HK-2 (cell line): ENCODE measurements around the gene PNMA8C.

ENCODE experiments used
- DNase-seq: peaks from one replicate; pipeline ENCODE4 v3.0.0-alpha.2; 2018; ENCODE audit not compliant: unreplicated experiment

Gene PNMA8C

DNA sequence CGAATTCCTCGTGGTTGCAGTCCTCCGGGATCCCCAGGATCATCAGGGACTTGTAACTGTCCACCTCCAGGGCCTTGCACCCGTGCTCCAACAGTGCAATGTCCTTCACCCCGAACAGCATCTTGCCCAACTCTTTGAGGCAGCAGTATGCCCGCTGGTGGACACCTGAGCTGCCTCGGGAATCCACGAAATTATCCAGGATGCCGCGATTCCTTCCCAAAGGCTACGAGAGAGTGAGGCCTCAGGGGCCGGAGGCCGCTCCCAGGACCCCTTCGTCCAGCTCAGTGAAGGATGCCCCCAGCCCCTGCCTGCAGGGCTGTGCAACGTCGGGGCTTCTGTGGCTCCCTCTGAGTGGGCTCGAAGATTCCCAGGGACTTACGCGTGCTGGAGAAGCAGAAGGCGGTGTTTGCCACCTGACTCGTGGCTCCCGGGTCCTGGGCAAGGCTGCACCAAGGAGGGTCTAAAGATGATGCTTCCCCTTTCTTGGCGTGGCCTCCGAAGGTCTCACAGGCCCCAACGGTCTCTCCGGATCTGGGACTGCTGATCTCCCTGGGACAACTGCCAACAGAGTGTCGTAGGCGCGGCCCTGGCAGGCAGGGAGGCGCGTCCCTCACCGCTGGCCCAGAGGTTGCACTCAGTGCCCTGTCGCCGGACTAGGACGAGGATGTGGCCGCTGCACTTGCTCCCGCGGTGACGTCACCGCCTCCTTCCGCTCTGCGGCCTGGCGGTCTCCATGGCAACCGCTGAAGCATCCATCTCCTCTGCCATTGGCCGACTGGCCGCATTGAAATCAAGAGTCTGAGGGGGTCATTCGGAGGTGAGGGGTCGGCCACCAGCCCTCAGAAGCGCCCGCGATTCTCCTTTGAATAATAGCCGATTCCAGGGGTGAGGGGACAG lies at the start of gene PNMA8C:
Gene PNMA8C (minus strand): TSS at position 698 of the 897 bp plus-strand sequence. CDS start 577 bp downstream, at position 121.
- peak; percentile 44 for DNase-seq

DNA sequence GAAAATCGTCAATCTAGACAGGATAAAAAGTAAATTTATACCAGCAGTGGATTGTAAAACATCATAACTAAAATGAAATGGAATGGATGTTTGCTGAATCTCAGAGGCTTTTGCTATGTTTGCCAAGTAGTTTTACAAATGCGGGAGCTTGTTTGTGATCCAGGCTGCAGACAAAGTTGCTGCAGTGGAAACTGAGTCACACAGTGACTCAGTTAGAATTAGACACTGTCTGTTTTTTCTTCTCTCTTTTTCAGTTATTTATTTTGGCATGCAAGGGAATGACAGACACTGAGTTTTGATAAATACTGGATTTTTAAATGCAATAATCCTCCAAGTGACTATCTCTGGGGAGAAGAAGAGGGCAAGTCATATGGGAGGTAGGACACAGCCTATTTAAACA lies 47.2 kb upstream of the PNMA8C start:
- DNase-seq: no peak

- DNase-seq: no peak
Observed at GRCh38 chr19:46474211-46474610, 45.5 kb upstream of the PNMA8C start.

GRCh38 chr19:46472592-46472991 lies 43.9 kb upstream of the PNMA8C start:
- no peak for DNase-seq

- no peak for DNase-seq
Observed at GRCh38 chr19:46471811-46472543, 43.2 kb upstream of the PNMA8C start.

DNA sequence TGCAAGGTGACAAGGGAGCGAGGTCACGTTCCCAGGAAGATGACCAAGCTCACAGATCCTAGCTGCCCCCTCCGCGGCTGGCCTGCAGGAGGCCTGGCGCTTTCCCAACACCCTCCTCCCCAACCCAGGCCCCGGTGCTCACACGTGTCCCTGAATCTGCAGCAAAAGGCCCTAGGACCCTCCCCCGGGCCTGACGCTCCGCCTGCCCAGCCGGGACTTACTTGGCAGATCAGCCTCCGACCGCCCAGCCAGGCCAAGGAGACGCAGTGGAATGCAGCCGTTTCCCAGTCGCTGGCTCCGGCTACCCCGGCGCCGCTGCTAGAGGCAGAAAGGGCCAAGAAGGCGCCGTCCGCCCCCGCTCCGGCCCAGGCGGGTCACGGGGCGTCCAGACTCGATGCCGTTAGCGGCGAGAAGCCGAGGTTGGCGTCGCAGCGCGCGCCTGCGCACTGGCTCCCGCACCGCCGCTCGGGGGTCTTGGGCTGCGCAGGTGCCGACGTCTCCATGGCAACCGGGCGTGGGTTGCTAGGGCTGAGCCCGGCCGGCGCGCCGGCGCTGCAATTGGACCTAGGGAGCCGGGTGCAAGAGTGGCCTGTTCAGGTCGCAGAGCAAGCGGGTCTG lies 42.5 kb upstream of the PNMA8C start, which contains the start of gene PNMA8A:
Gene PNMA8A (minus strand): TSS at position 448 of the 618 bp plus-strand sequence. CDS start 528 bp downstream, outside the sequence.
- peak; percentile 66 for DNase-seq

- DNase-seq: no peak
Observed at GRCh38 chr19:46470376-46470775, 41.6 kb upstream of the PNMA8C start.

DNA sequence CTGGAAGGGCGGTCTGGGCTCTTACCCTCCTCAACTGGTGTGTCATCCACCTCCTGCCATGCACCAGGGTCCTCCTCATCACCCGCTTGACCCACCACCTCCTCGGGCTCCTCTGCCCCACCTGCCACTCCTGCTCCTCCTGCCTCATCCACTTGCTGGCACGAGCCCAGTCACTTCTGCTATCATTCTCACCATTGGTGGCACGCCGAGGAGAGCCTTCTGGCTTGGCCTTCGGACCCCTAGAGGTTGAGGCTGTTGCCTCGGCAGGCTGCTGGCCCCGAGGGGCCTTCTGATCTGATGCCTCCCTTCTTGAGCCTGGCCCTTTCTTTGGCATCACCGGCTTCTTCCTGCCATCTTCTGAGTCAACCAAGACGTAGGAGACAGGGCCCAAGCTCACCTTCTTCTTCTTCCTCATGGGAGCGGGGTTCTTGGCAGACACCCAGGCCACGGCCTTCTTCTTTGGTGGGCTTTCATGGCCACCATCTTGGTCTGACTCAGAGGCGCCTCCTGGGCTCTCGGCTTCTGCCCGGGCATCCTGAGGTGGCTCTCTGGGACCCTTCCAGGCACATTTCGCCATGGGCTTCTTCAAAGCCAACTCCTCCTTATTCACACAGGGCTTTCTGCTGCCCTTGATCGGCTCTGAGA lies 40.9 kb upstream of the PNMA8C start:
- DNase-seq: no peak

DNA sequence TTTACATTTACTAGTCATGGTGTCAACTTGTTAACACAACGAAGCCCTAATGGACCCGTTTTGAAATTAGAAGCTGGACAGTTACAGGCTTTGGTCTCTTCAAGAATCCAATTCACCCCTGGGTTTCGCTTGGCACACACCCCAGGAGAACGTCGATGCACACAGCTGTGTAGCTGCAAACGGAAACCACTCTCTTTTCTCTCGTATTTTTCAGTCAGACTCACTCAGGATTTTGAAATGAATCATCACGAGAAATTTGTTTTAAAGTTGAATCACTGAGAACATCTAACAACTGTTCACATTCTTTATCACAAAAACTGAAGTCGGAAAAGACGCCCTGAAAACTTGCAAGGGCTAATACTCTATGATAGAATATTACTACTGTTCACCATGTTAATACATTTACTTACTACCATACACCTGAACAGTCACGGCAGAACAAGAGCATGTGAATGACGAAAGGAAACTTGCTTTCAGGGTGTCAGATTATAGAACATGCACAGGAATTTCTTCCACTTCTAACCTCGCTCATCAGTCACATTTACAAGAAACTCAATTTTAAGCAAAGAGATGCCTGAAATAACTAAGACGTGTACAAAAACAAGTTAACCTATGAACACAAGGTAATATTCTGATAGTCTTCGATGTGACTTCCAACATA lies 37.9 kb upstream of the PNMA8C start:
- DNase-seq: no peak

DNA sequence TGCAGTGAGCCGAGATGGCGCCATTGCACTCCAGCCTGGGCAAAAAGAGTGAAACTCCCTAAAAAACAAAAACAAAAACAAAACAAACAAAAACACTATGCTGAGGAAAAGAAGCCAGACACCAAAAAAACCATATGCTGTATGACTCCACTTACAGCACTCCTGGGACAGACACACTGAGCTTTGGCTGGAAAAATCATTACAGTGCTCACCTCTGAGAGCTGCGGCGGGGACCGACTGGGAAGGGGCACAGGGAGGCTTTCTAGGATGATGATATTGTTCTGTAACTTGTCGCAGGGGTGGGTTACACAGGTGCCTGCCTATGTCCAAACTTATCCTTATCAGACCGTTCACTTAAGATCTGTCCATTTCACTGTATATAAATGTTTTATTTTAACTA lies 34.8 kb upstream of the PNMA8C start:
- DNase-seq: no peak

GRCh38 chr19:46461537-46461936 lies 32.8 kb upstream of the PNMA8C start:
- DNase-seq: no peak

GRCh38 chr19:46460981-46461380 lies 32.2 kb upstream of the PNMA8C start:
- DNase-seq: no peak

DNA sequence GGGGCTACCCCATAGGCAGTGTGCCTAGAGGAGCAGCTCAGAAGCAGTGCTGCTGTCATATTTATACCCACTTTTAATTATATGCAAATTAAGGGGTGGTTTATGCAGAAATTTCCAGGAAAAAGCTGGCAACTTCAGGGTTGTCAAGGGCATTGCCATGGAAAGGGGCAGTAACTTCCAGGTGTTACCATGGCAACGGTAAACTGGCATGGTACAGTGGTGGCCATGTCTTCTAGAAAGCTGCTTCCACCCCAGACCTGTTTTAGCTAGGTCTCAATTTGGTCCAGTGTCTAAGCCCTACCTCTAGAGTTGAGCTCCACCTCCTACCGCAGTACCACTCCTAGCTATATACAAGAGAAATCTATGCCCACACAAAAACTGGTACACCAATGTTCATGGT lies 31.3 kb upstream of the PNMA8C start:
- DNase-seq: no peak

- no peak for DNase-seq
Observed at GRCh38 chr19:46456930-46457329, 28.2 kb upstream of the PNMA8C start.

GRCh38 chr19:46454244-46454643 lies 25.5 kb upstream of the PNMA8C start:
- no peak for DNase-seq

DNA sequence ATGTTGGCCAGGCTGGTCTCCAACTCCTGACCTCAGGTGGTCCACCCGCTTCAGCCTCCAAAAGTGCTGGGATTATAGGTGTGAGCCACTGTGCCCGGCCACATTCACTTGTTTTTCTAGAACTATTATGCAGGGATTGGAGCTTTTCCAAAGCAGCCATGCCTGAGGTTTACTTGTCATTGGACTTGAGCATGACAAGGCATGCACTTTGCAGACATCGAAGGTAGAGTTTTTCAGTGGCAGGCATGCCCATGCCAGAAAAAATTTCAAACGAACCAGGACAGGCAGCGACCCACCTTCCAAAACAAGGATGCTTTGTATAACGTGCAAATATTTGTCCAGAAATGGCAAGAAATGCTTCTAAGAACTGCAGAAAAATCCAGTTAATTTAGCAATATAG lies 24.9 kb upstream of the PNMA8C start:
- no peak for DNase-seq

- no peak for DNase-seq
Observed at GRCh38 chr19:46452186-46452585, 23.4 kb upstream of the PNMA8C start.

DNA sequence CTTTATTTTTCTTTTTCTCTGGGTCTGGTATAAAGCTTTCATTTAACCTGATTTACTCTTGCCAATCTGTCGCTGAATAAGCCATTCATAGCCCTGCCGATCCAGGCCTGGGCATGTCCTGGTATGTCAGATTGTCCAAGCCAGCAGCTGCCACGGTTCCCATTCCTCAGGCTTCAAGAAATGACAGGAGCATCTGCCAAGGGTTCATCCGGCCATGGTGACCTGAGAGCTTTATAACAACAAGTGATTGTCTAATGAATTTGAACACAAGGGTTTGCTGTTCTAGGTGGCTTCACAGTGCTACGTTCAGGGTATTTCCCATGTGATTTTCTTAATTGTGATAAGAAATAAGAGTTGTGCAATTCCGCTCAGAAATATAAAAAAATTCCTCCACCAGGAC lies 22.6 kb upstream of the PNMA8C start:
- DNase-seq: no peak

DNA sequence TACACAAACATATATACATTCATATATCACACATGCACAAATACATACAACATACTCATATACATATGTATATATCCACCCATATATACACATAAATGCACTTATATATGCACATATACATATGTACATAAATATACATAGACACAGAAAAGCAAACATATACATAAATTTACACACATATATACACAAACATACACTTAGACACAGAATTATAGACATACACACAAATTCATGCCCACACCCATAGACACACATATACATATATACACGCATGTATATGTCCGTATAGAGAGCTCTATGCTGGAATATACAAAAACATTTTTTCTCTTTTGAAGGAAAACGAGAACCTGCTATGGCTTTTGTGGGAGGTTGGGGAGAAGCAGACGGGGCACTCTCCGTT lies 22.0 kb upstream of the PNMA8C start:
- DNase-seq: no peak

- no peak for DNase-seq
Observed at GRCh38 chr19:46449228-46449627, 20.5 kb upstream of the PNMA8C start.

DNA sequence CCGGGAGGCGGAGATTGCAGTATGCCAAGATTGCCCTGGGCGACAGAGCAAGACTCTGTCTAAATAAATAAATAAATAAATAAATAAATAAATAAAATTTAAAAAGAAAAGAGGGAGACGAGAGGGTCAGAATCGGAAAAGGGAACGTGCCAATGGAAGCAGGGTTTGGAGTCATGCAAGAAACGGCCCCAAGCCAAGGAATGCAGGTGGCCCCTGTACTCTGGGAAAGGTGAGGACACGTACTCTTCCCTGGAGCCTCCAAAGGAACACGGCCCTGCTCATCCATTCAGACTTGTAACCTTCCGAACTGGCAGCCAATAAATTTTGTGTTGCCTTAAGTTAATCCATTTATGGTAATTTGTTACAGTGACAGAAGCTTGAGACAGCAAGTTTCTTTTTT lies 19.9 kb upstream of the PNMA8C start:
- DNase-seq: no peak
